HepG2 (cell line): ENCODE data around the gene TNRC18. TPM values are rescaled to one million over a fixed set of nuclear protein-coding genes. Genes with fewer than 3 reads are reported as not detected.

ENCODE experiments used
- ATAC-seq: fragments of 200-7000 bp; cut with Tn5 transposase; 3 replicates; pipeline ENCODE4 v1.9.1; 2020; ENCODE audit warnings: mild to moderate bottlenecking, moderate library complexity
- BruUV-seq: library from RNA; stranded (reverse); fragments of 400-500 nt; replicated peaks from 2 replicates; lab custom pipeline; 2021; lab: Mats Ljungman, UMichigan
- CTCF ChIA-PET: fragments of 300-600 bp; formaldehyde crosslinking; extraction: SDS; loops from one replicate; lab custom pipeline; 2021; ENCODE audit warnings: low total read pairs, inconsistent platforms, low intra/inter-chr PET ratio; lab: Yijun Ruan, JAX
- POLR2A ChIA-PET: fragments of 350-600 bp; sonication (Branson Sonifier 250); formaldehyde crosslinking; loops from one replicate; lab custom pipeline; 2020; ENCODE audit warnings: antibody characterized with exemption, inconsistent platforms; lab: Yijun Ruan, JAX
- DNase-seq: peaks from one replicate; pipeline ENCODE4 v3.0.0-alpha.2; 2015; ENCODE audit warnings: low spot score
- FAIRE-seq: peaks from 3 replicates; lab custom pipeline; 2011; peaks lifted over from hg19 to GRCh38; lab: Jason Lieb, UNC
- H2AFZ ChIP-seq: one replicate; pipeline ENCODE4 v1.6.1; 2011; ENCODE audit warnings: low read length, inconsistent platforms
- H3K27ac ChIP-seq: fragments of 300-600 bp; 3 replicates; pipeline ENCODE4 v1.8.0; 2011; ENCODE audit warnings: mixed run types, mild to moderate bottlenecking, mixed read lengths, low read length, inconsistent platforms; ENCODE audit not compliant: insufficient read depth; ENCODE audit errors: extremely low read length
- H3K27me3 ChIP-seq, 2 experiments: fragments of 200-600 bp in 1 of 2; 2 replicates in 1 of 2; 3 replicates in 1 of 2; pipeline versions ENCODE4 v1.6.0 to v1.8.0; 2011; ENCODE audit warnings: low read length in 2 of 2, mild to moderate bottlenecking in 2 of 2, moderate library complexity in 2 of 2, inconsistent platforms in 1 of 2; ENCODE audit not compliant: insufficient read depth in 2 of 2, control insufficient read depth in 1 of 2
- H3K36me3 ChIP-seq, 2 experiments: fragments of 200-600 bp in 1 of 2; replicated peaks in 1 of 2; 2 replicates in 1 of 2; 3 replicates in 1 of 2; pipeline versions ENCODE4 v1.5.1 to v1.8.0; 2011; ENCODE audit warnings: low read length in 2 of 2, inconsistent platforms in 1 of 2; ENCODE audit not compliant: insufficient read depth in 2 of 2, control insufficient read depth in 1 of 2
- H3K4me1 ChIP-seq: 2 replicates; pipeline ENCODE4 v1.5.1; 2012; ENCODE audit warnings: low read length, inconsistent platforms; ENCODE audit not compliant: insufficient read depth
- H3K4me2 ChIP-seq: 2 replicates; pipeline ENCODE4 v1.6.0; 2011; ENCODE audit warnings: low read depth, low read length, inconsistent platforms
- H3K4me3 ChIP-seq, 3 experiments: fragments of 200-600 bp in 1 of 3; sonication (generic), shearing (Covaris generic) in 1 of 3; replicated peaks in 1 of 3; 2 replicates each; pipeline ENCODE4 v1.5.1; 2011 to 2016; ENCODE audit warnings: low read length in 3 of 3, inconsistent platforms in 2 of 3, low read depth in 2 of 3, mild to moderate bottlenecking in 2 of 3, control low read depth in 1 of 3, mixed read lengths in 1 of 3; ENCODE audit not compliant: insufficient read depth in 1 of 3
- H3K79me2 ChIP-seq: one replicate; pipeline ENCODE4 v1.6.1; 2011; ENCODE audit warnings: low read length, inconsistent platforms; ENCODE audit not compliant: insufficient read depth
- H3K9ac ChIP-seq: 2 replicates; pipeline ENCODE4 v1.6.0; 2011; ENCODE audit warnings: mild to moderate bottlenecking, low read depth, low read length, inconsistent platforms; ENCODE audit not compliant: insufficient read depth
- H3K9me3 ChIP-seq: 2 replicates; pipeline ENCODE4 v1.5.1; 2012; ENCODE audit warnings: mild to moderate bottlenecking, low read length
- H4K20me1 ChIP-seq: 2 replicates; pipeline ENCODE4 v1.6.0; 2011; ENCODE audit warnings: inconsistent platforms, mild to moderate bottlenecking, low read length, moderate library complexity; ENCODE audit not compliant: insufficient read depth
- AGO2 ChIP-seq: fragments of 200-400 bp; formaldehyde crosslinking; optimal IDR thresholded peaks from 2 replicates; pipeline ENCODE3; 2017; ENCODE audit warnings: mild to moderate bottlenecking, low read depth, low read length, moderate library complexity
- CREB1 ChIP-seq, 2 experiments: fragments of 450-650 bp in 1 of 2; IDR thresholded peaks; 2 replicates each; pipeline ENCODE4 v1.6.1; 2016 to 2017; ENCODE audit warnings: control low read depth in 1 of 2, mild to moderate bottlenecking in 1 of 2, missing compliant biosample characterization in 1 of 2, missing genetic modification characterization in 1 of 2
- RBFOX2 ChIP-seq: fragments of 200-400 bp; formaldehyde crosslinking; IDR thresholded peaks from 2 replicates; pipeline ENCODE4 v1.6.1; 2017; ENCODE audit warnings: low read depth, mild to moderate bottlenecking, low read length
- SP1 ChIP-seq, 2 experiments: fragments of 450-650 bp in 1 of 2; sonication (generic) in 1 of 2; formaldehyde crosslinking in 1 of 2; IDR thresholded peaks; 2 replicates each; pipeline versions ENCODE4 v1.4.0 to v1.6.1; 2016 to 2020; ENCODE audit warnings: missing genetic modification reagents in 1 of 2
- ZNF678 ChIP-seq: sonication (generic); formaldehyde crosslinking; IDR thresholded peaks from 2 replicates; pipeline ENCODE4 v1.4.0; 2020; ENCODE audit warnings: mild to moderate bottlenecking, missing genetic modification reagents
- WGBS: methylation state at CpG from one replicate; pipeline ENCODE4 v1.1.6; 2017; ENCODE audit warnings: low lambda C conversion rate; 5-methylcytosine and 5-hydroxymethylcytosine counted together
- in situ Hi-C: cut with HindIII; loops from 2 replicates; pipeline ENCODE4 v1.10.0; 2017; ENCODE audit warnings: low pct_unique_long_range_greater_than_20kb; ENCODE audit not compliant: extremely low pct_ligation_motif_present
- intact Hi-C: fragments of 100-400 bp; cut with micrococcal nuclease; formaldehyde crosslinking; loops from one replicate; pipeline ENCODE4 v1.10.0; 2022; ENCODE audit not compliant: unreplicated experiment
- polyA plus RNA-seq, 8 experiments: library from polyadenylated mRNA; depleted of rRNA in 3 of 8; stranded (reverse) in 7 of 8; unstranded in 1 of 8; fragments of >200 nt; fragmentation: Illumina TruSeq in 4 of 8; extraction: Trizol in 4 of 8; gene quantifications; 2 replicates each; pipeline versions ENCODE4 v1.2.1 to v1.2.3, GENCODE V29; 2011 to 2016; ENCODE audit warnings: low read depth in 4 of 8, missing spikeins in 1 of 8, mixed read lengths in 1 of 8; ENCODE audit not compliant: insufficient read depth in 1 of 8
- total RNA-seq, 5 experiments: library from RNA; depleted of rRNA; stranded (reverse); fragments of >200 nt; fragmentation: Illumina TruSeq; extraction: Trizol; gene quantifications; 2 replicates each; pipeline ENCODE4 v1.2.3, GENCODE V29; 2016; ENCODE audit warnings: low read depth in 1 of 5
- TF ChIP-seq, protein P1 (sequence below): IDR thresholded peaks from 2 replicates; pipeline ENCODE4 v1.6.1; 2018; ENCODE audit warnings: missing genetic modification reagents, mild to moderate bottlenecking, missing compliant biosample characterization

The TNRC18 gene
- total and polyA plus RNA-seq, 2 of the 13 experiments (the other 11 are each of a cell fraction or from before 2014, with no cell fraction given) = 11.7 to 17.4 TPM

DNA sequence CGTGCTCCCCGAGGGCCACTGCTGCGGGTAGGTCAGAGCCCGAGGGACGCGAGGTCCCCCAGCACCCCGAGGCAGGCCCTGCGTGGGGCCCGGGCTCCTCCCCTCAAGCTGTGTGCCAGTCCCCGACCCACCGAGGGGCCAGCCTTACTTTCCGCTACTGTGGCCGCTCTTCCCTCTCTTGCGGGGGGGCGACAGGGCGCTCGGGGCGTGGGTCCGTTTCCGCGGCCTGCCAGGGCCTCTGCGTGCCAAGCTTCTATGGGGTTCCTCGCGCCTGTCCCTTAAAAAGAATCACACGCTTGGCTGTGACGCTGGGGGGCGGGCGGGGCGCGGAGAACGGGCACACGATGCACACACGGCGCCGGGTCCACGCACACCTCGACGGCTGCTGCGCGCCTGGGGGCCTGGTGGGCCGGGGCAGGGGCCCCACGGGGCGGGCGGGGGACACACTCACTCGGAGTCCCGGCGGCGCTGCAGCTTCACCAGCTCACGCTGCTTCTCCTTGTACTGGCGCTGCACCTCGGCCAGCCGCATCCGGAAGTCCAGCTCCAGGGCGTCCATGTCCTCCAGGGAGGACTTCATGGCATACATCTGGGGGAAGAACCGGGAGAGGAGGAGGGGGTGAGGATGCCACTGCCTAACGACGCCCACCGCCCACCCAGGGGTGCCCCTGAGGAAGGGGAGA is 62.0 kb downstream of the TNRC18 start:
- no peaks in the 10 kb centered on the region for H3K9me3 ChIP-seq
- no TSS peak for BruUV-seq
- no peak overlapping the region for H2AFZ ChIP-seq
- H3K36me3 ChIP-seq = peaks cover 55 to 87% of the 10 kb centered on the region in 2 experiments
- CTCF ChIA-PET = no interaction called here
- no peak for ATAC-seq
- H3K27me3 ChIP-seq = no peaks in the 10 kb centered on the region
- POLR2A ChIA-PET = no interaction called here
- peaks cover 33% of the 10 kb centered on the region for H4K20me1 ChIP-seq
- in situ Hi-C loops (no loop called here), intact Hi-C loops (no loop called here)
- DNase-seq = no peak
- H3K79me2 ChIP-seq = peaks cover 6% of the 10 kb centered on the region
- H3K27ac ChIP-seq = no peak overlapping the region
- no peak for FAIRE-seq
- TF ChIP-seq AGO2 (peak; percentile 63), RBFOX2 (0 out of 2 replicates have a peak, but pooled peaks have one; percentile 38)
- TF ChIP-seq, protein P1, sequence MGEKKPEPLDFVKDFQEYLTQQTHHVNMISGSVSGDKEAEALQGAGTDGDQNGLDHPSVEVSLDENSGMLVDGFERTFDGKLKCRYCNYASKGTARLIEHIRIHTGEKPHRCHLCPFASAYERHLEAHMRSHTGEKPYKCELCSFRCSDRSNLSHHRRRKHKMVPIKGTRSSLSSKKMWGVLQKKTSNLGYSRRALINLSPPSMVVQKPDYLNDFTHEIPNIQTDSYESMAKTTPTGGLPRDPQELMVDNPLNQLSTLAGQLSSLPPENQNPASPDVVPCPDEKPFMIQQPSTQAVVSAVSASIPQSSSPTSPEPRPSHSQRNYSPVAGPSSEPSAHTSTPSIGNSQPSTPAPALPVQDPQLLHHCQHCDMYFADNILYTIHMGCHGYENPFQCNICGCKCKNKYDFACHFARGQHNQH (CRISPR knock-in tag) = no peak
- WGBS = 97% methylated on average over 30 of the region's 58 CpGs
- H3K9ac ChIP-seq = no peak overlapping the region
- no peak overlapping the region for H3K4me2 ChIP-seq
- H3K4me3 ChIP-seq = no peak overlapping the region
- no peaks in the 10 kb centered on the region for H3K4me1 ChIP-seq

DNA sequence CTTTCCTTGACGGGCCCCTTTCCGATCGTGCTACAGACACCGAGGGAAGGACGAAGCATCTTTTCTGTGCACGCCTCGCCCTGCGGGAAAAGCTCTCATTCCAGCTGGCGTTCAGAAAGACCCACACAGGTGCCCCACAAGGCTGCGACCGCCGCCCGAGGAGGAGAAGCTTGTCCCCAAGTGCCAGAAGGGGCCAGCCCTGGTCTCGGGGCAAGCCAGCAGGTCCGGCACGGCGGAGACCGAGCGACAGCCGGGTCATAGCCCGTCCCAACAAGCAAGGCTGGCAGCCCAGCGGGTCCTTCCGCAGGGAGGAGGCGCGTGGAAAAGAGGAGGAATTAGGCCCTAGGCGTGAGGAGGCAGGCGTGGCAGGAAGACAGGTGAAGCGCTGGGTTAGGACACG is 62.7 kb downstream of the TNRC18 start:
- CTCF ChIA-PET = no interaction called here
- 95% methylated on average over 25 of the region's 29 CpGs for WGBS
- FAIRE-seq = no peak
- no peaks in the 10 kb centered on the region for H3K9me3 ChIP-seq
- H3K36me3 ChIP-seq = peaks cover 57 to 90% of the 10 kb centered on the region in 2 experiments
- POLR2A ChIA-PET = no interaction called here
- H3K79me2 ChIP-seq = peaks cover 7% of the 10 kb centered on the region
- DNase-seq = no peak
- no peak overlapping the region for H2AFZ ChIP-seq
- no TSS peak for BruUV-seq
- H4K20me1 ChIP-seq = peaks cover 29% of the 10 kb centered on the region; the same call in 1 of the 2 replicates
- no peaks in the 10 kb centered on the region for H3K4me1 ChIP-seq
- intact Hi-C loops (no loop called here), in situ Hi-C loops (no loop called here)
- H3K27me3 ChIP-seq = no peaks in the 10 kb centered on the region
- no peak overlapping the region for H3K9ac ChIP-seq
- no peak overlapping the region for H3K4me2 ChIP-seq
- H3K27ac ChIP-seq = no peak overlapping the region
- no peak for ATAC-seq
- H3K4me3 ChIP-seq = no peak overlapping the region
- no peak for TF ChIP-seq SP1 (IDR thresholded peaks at IDR 0.05)
- TF ChIP-seq SP1 (CRISPR knock-in tag; IDR thresholded peaks at IDR 0.05) = no peak
- TF ChIP-seq ZNF678 (CRISPR knock-in tag) = no peak
- TF ChIP-seq CREB1 (IDR thresholded peaks at IDR 0.05) = no peak
- TF ChIP-seq CREB1 (CRISPR knock-in tag; IDR thresholded peaks at IDR 0.05) = no peak
- peak; percentile 92 for TF ChIP-seq AGO2
